H9 (cell line): Measurements from ENCODE around the gene TBC1D8. TPM values are rescaled to one million over a fixed set of nuclear protein-coding genes. Genes with fewer than 3 reads are reported as not detected.

Experiments used
- DNase-seq: peaks from one replicate; pipeline ENCODE4 v3.0.0-alpha.2; 2017
- H2AFZ ChIP-seq: one replicate; pipeline ENCODE4 v1.6.1; 2013; ENCODE audit warnings: mild to moderate bottlenecking, low read length, control low read depth, moderate library complexity
- H2AK5ac ChIP-seq: 2 replicates; pipeline ENCODE4 v1.6.1; 2013; ENCODE audit warnings: low read length, control low read depth, mixed read lengths; ENCODE audit not compliant: insufficient read length
- H2BK120ac ChIP-seq: one replicate; pipeline ENCODE4 v1.6.1; 2013; ENCODE audit warnings: low read depth, mild to moderate bottlenecking, low read length, control low read depth, inconsistent platforms; ENCODE audit not compliant: poor library complexity, severe bottlenecking
- H2BK12ac ChIP-seq: 2 replicates; pipeline ENCODE4 v1.6.1; 2013; ENCODE audit warnings: low read length, control low read depth, mixed read lengths, low read depth; ENCODE audit not compliant: insufficient read length
- H2BK15ac ChIP-seq: 2 replicates; pipeline ENCODE4 v1.6.1; 2013; ENCODE audit warnings: low read depth, low read length, control low read depth
- H2BK20ac ChIP-seq: one replicate; pipeline ENCODE4 v1.6.1; 2013; ENCODE audit warnings: low read depth, mild to moderate bottlenecking, low read length, control low read depth, inconsistent platforms; ENCODE audit not compliant: poor library complexity, severe bottlenecking
- H2BK5ac ChIP-seq: 2 replicates; pipeline ENCODE4 v1.6.1; 2013; ENCODE audit warnings: low read length, control low read depth, mixed read lengths; ENCODE audit not compliant: insufficient read length
- H3K14ac ChIP-seq: 2 replicates; pipeline ENCODE4 v1.6.1; 2013; ENCODE audit warnings: low read length, control low read depth; ENCODE audit not compliant: insufficient read depth
- H3K18ac ChIP-seq: 2 replicates; pipeline ENCODE4 v1.6.1; 2013; ENCODE audit warnings: low read depth, mild to moderate bottlenecking, mixed read lengths, low read length, control low read depth; ENCODE audit not compliant: insufficient read length
- H3K23ac ChIP-seq: 2 replicates; pipeline ENCODE4 v1.6.1; 2013; ENCODE audit warnings: low read length, control low read depth, mixed read lengths, low read depth; ENCODE audit not compliant: insufficient read length
- H3K23me2 ChIP-seq: 2 replicates; pipeline ENCODE4 v1.6.1; 2013; ENCODE audit warnings: low read depth, mild to moderate bottlenecking, mixed read lengths, low read length, control low read depth; ENCODE audit not compliant: insufficient read length, poor library complexity, severe bottlenecking
- H3K27ac ChIP-seq: 2 replicates; pipeline ENCODE4 v1.5.1; 2013; ENCODE audit warnings: low read length, control low read depth, mixed read lengths, low read depth; ENCODE audit not compliant: insufficient read length
- H3K27me3 ChIP-seq: 2 replicates; pipeline ENCODE4 v1.6.1; 2013; ENCODE audit warnings: low read length, control low read depth, inconsistent platforms; ENCODE audit not compliant: insufficient read depth
- H3K4ac ChIP-seq: 2 replicates; pipeline ENCODE4 v1.6.1; 2013; ENCODE audit warnings: low read depth, mild to moderate bottlenecking, control low read depth, inconsistent platforms, low read length, moderate library complexity
- H3K4me1 ChIP-seq: 2 replicates; pipeline ENCODE4 v1.6.1; 2013; ENCODE audit warnings: low read length, control low read depth, inconsistent platforms; ENCODE audit not compliant: insufficient read depth
- H3K4me2 ChIP-seq: 2 replicates; pipeline ENCODE4 v1.6.1; 2013; ENCODE audit warnings: low read length, control low read depth, mixed read lengths; ENCODE audit not compliant: insufficient read length, insufficient read depth
- H3K56ac ChIP-seq: 2 replicates; pipeline ENCODE4 v1.6.1; 2013; ENCODE audit warnings: low read depth, mild to moderate bottlenecking, mixed read lengths, low read length, control low read depth; ENCODE audit not compliant: insufficient read length
- H3K79me1 ChIP-seq: 2 replicates; pipeline ENCODE4 v1.6.1; 2013; ENCODE audit warnings: low read depth, mild to moderate bottlenecking, moderate library complexity, low read length, control low read depth, inconsistent platforms; ENCODE audit not compliant: insufficient read depth, poor library complexity, severe bottlenecking
- H3K79me2 ChIP-seq: 2 replicates; pipeline ENCODE4 v1.6.1; 2013; ENCODE audit warnings: low read length, control low read depth, inconsistent platforms; ENCODE audit not compliant: insufficient read depth
- H3K9ac ChIP-seq: 2 replicates; pipeline ENCODE4 v1.6.1; 2013; ENCODE audit warnings: low read length, control low read depth, mixed read lengths; ENCODE audit not compliant: insufficient read length; ENCODE audit errors: extremely low read depth
- H3K9me3 ChIP-seq: one replicate; pipeline ENCODE4 v1.6.1; 2013; ENCODE audit warnings: low read depth, low read length, inconsistent platforms; ENCODE audit not compliant: control insufficient read depth
- H3T11ph ChIP-seq: one replicate; pipeline ENCODE4 v1.6.1; 2013; ENCODE audit warnings: mild to moderate bottlenecking, low read length, control low read depth, inconsistent platforms
- H4K20me1 ChIP-seq: one replicate; pipeline ENCODE4 v1.6.1; 2013; ENCODE audit not compliant: control insufficient read depth, insufficient read length, insufficient read depth
- H4K5ac ChIP-seq: 2 replicates; pipeline ENCODE4 v1.6.1; 2013; ENCODE audit warnings: low read depth, mild to moderate bottlenecking, mixed read lengths, low read length, control low read depth; ENCODE audit not compliant: insufficient read length
- H4K8ac ChIP-seq: replicated peaks from 2 replicates; pipeline ENCODE4 v1.6.1; 2013; ENCODE audit warnings: low read length, control low read depth, mixed read lengths, low read depth; ENCODE audit not compliant: insufficient read length
- H4K91ac ChIP-seq: 2 replicates; pipeline ENCODE4 v1.6.1; 2013; ENCODE audit warnings: low read depth, mild to moderate bottlenecking, moderate library complexity, mixed read lengths, low read length, control low read depth; ENCODE audit not compliant: insufficient read length
- H3K27ac Mint-ChIP-seq, 3 experiments: 2 replicates in 2 of 3; 3 replicates in 1 of 3; pipeline ENCODE4 v1.8.0; 2020 to 2021; ENCODE audit warnings: mixed read lengths in 3 of 3, mild to moderate bottlenecking in 1 of 3, moderate library complexity in 1 of 3
- H3K27me3 Mint-ChIP-seq: 2 replicates; pipeline ENCODE4 v1.8.0; 2021; ENCODE audit warnings: low read depth, mild to moderate bottlenecking, moderate library complexity, mixed read lengths
- H3K36me3 Mint-ChIP-seq, 3 experiments: 2 replicates in 2 of 3; 3 replicates in 1 of 3; pipeline ENCODE4 v1.8.0; 2020 to 2021; ENCODE audit warnings: low read depth in 3 of 3, mixed read lengths in 3 of 3; ENCODE audit not compliant: insufficient read depth in 1 of 3
- H3K4me1 Mint-ChIP-seq, 2 experiments: 2 replicates each; pipeline ENCODE4 v1.8.0; 2020; ENCODE audit warnings: mixed read lengths in 2 of 2
- H3K4me3 Mint-ChIP-seq, 2 experiments: 2 replicates in 1 of 2; 3 replicates in 1 of 2; pipeline ENCODE4 v1.8.0; 2020 to 2021; ENCODE audit warnings: mild to moderate bottlenecking in 2 of 2, mixed read lengths in 2 of 2, moderate library complexity in 1 of 2
- H3K9me3 Mint-ChIP-seq, 2 experiments: 2 replicates in 1 of 2; 3 replicates in 1 of 2; pipeline ENCODE4 v1.8.0; 2020; ENCODE audit warnings: mild to moderate bottlenecking in 2 of 2, mixed read lengths in 2 of 2, moderate library complexity in 1 of 2
- WGBS: extraction: QIAGEN DNeasy Blood & Tissue Kit; methylation state at CpG from one replicate; pipeline ENCODE4 v1.1.7; 2013; ENCODE audit warnings: missing lambda C conversion rate, low lambda C conversion rate, mixed read lengths; ENCODE audit not compliant: insufficient read length; ENCODE audit errors: extremely low coverage; 5-methylcytosine and 5-hydroxymethylcytosine counted together
- total RNA-seq: library from RNA; stranded (reverse); gene quantifications from 2 replicates; pipeline ENCODE4 v1.2.1, GENCODE V29; 2021
- TF ChIP-seq, protein P1 (sequence below): fragments of 200-600 bp; sonication (generic); conservative IDR thresholded peaks from 3 replicates; pipeline ENCODE4 v1.8.0; 2021; ENCODE audit warnings: antibody characterized with exemption, mild to moderate bottlenecking

Gene TBC1D8
- total RNA-seq, 1 experiment from 2014 or later = 16.6 TPM

DNA sequence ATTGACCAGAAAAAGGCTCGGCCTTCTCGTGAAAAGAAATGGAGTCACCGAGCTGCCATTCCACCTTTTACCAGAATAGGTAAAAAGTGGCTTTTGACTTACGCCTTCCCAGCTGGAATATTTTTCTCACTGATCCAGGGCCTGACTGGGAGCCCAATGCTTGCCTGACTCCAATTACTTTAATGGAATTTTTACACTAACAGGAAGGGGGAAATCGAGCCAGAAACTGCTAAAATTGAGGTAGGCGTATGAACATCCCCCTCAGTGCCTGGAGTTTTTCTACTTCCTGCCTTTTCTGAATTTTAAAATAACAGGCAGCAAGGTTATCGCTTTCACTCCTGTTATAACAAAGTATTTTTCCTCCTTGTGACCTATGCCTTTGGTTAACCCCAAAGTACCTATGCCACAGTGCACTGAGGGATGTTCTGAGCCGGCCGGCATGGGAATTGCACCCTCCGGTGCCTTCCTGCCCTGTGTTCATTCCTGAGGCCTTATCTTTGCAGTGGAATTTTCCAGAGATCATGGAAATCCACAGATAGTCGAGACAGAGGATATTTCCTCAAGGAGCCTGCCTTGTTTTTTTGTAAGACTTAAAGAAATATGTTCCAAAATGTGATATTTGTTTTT is 167.4 kb downstream of the TBC1D8 start:
- no peak overlapping the region for H4K5ac ChIP-seq
- H3K4me2 ChIP-seq = no peak overlapping the region
- no peaks in the 10 kb centered on the region for H3K79me1 ChIP-seq
- no peaks in the 10 kb centered on the region for H3K36me3 Mint-ChIP-seq
- no peak for DNase-seq
- H3K27ac Mint-ChIP-seq = peak overlapping the region in 1 of 3 experiments; percentile 80; a peak in 1 of 7 replicates
- H3K18ac ChIP-seq = no peak overlapping the region
- no peak overlapping the region for H2BK120ac ChIP-seq
- no peak overlapping the region for H3K9ac ChIP-seq
- H3K27me3 Mint-ChIP-seq = peaks cover 2% of the 10 kb centered on the region; the same call in 1 of the 2 replicates
- H3K4me1 Mint-ChIP-seq = peaks cover 16% of the 10 kb centered on the region in 2 experiments
- H3T11ph ChIP-seq = no peak overlapping the region
- H2AFZ ChIP-seq = no peak overlapping the region
- H3K79me2 ChIP-seq = no peaks in the 10 kb centered on the region
- no peak overlapping the region for H3K14ac ChIP-seq
- no peak overlapping the region for H3K4me3 Mint-ChIP-seq
- no peak overlapping the region for H2AK5ac ChIP-seq
- no CpG with 5 or more reads among the region's 11 CpGs for WGBS
- no peak overlapping the region for H4K8ac ChIP-seq
- H3K9me3 ChIP-seq = no peaks in the 10 kb centered on the region
- H3K23ac ChIP-seq = no peak overlapping the region
- no peak overlapping the region for H2BK20ac ChIP-seq
- TF ChIP-seq, protein P1, sequence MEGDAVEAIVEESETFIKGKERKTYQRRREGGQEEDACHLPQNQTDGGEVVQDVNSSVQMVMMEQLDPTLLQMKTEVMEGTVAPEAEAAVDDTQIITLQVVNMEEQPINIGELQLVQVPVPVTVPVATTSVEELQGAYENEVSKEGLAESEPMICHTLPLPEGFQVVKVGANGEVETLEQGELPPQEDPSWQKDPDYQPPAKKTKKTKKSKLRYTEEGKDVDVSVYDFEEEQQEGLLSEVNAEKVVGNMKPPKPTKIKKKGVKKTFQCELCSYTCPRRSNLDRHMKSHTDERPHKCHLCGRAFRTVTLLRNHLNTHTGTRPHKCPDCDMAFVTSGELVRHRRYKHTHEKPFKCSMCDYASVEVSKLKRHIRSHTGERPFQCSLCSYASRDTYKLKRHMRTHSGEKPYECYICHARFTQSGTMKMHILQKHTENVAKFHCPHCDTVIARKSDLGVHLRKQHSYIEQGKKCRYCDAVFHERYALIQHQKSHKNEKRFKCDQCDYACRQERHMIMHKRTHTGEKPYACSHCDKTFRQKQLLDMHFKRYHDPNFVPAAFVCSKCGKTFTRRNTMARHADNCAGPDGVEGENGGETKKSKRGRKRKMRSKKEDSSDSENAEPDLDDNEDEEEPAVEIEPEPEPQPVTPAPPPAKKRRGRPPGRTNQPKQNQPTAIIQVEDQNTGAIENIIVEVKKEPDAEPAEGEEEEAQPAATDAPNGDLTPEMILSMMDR = no peak
- H3K9me3 Mint-ChIP-seq = no peaks in the 10 kb centered on the region; a peak in 1 of 5 replicates
- no peak overlapping the region for H3K56ac ChIP-seq
- H4K91ac ChIP-seq = no peak overlapping the region
- H3K4me1 ChIP-seq = no peaks in the 10 kb centered on the region
- no peaks in the 10 kb centered on the region for H3K27me3 ChIP-seq
- H2BK12ac ChIP-seq = no peak overlapping the region
- peaks cover 5% of the 10 kb centered on the region for H4K20me1 ChIP-seq
- H2BK15ac ChIP-seq = no peak overlapping the region
- H3K4ac ChIP-seq = no peak overlapping the region
- no peak overlapping the region for H2BK5ac ChIP-seq
- H3K23me2 ChIP-seq = no peaks in the 10 kb centered on the region
- no peak overlapping the region for H3K27ac ChIP-seq
